MG63 (cell line): ENCODE data around the gene SNX21. TPM values are rescaled to one million over a fixed set of nuclear protein-coding genes. Genes with fewer than 3 reads are reported as not detected.

Experiments
- DNase-seq: peaks from one replicate; pipeline ENCODE4 v3.0.0-alpha.2; 2020
- H3K27me3 ChIP-seq: fragments of 250-450 bp; sonication (Bioruptor Pico); 2 replicates; pipeline ENCODE4 v1.5.1; 2020; ENCODE audit warnings: mild to moderate bottlenecking, moderate library complexity
- H3K36me3 ChIP-seq: fragments of 250-450 bp; sonication (Bioruptor Pico); 2 replicates; pipeline ENCODE4 v1.5.1; 2020; ENCODE audit warnings: mild to moderate bottlenecking, moderate library complexity
- H3K4me3 ChIP-seq: fragments of 250-450 bp; sonication (Bioruptor Pico); 2 replicates; pipeline ENCODE4 v1.5.1; 2020; ENCODE audit warnings: mild to moderate bottlenecking, moderate library complexity
- H3K9me3 ChIP-seq: fragments of 250-450 bp; sonication (Bioruptor Pico); 2 replicates; pipeline ENCODE4 v1.5.1; 2020; ENCODE audit warnings: mild to moderate bottlenecking, moderate library complexity
- total RNA-seq: library from RNA; depleted of rRNA; stranded (reverse); fragments of >200 nt; shearing (Covaris generic); gene quantifications from 2 replicates; pipeline ENCODE4 v1.2.3, GENCODE V29; 2014; ENCODE audit warnings: low replicate concordance; rRNA removed

SNX21 gene
- total RNA-seq, 1 experiment from 2014 or later, result 74.9 TPM

- peaks cover 30% of the 10 kb centered on the region for H3K36me3 ChIP-seq
- H3K4me3 ChIP-seq, result no peak overlapping the region
- no peaks in the 10 kb centered on the region for H3K27me3 ChIP-seq
- no peak for DNase-seq
- H3K9me3 ChIP-seq, result no peaks in the 10 kb centered on the region
Observed at GRCh38 chr20:45886590-45887345, 53.2 kb downstream of the SNX21 start.

- no peak for DNase-seq
- H3K9me3 ChIP-seq, result no peaks in the 10 kb centered on the region
- peaks cover 30% of the 10 kb centered on the region for H3K36me3 ChIP-seq
- no peaks in the 10 kb centered on the region for H3K27me3 ChIP-seq
- H3K4me3 ChIP-seq, result no peak within 1 kb of the TSS
Observed at GRCh38 chr20:45887346-45887715, 53.7 kb downstream of the SNX21 start, which contains the start of gene SPATA25. Gene SPATA25 (minus strand): TSS chr20:45887622. CDS start chr20:45887590, 32 bp downstream.

DNA sequence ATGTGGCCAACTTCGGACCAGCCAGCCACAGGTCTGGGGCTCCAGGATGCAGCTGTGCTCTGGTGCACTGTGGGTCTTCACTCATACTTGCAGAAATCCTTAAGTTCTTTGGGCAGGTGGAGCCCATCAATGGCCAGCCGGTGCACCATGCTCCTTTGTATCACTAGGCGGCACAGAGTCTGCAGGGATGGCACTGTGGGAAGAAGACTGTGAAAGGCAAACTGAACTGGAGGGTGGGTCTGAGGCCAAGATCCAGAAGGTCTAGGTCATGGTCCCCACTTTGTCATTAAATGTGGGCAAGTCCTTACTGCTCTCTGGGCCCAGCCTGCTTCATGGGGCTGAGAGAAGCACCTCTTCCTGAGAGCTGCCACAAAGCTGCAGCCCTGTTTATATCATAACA is 55.1 kb downstream of the SNX21 start:
- H3K9me3 ChIP-seq, result no peaks in the 10 kb centered on the region
- no peak overlapping the region for H3K4me3 ChIP-seq
- peaks cover 25% of the 10 kb centered on the region for H3K36me3 ChIP-seq
- H3K27me3 ChIP-seq, result no peaks in the 10 kb centered on the region
- no peak for DNase-seq

GRCh38 chr20:45890077-45890984 is 56.7 kb downstream of the SNX21 start:
- no peaks in the 10 kb centered on the region for H3K27me3 ChIP-seq
- H3K9me3 ChIP-seq, result no peaks in the 10 kb centered on the region
- peak; percentile 50 for DNase-seq

GRCh38 chr20:45890985-45891983 is 57.7 kb downstream of the SNX21 start, which contains the start of the genes CTSA and NEURL2:
Gene CTSA (plus strand): TSS chr20:45891335. CDS start chr20:45891569, 234 bp downstream.
Gene NEURL2 (minus strand): TSS chr20:45891208. CDS start chr20:45890991, 217 bp downstream.
- H3K27me3 ChIP-seq, result no peaks in the 10 kb centered on the region
- H3K9me3 ChIP-seq, result no peaks in the 10 kb centered on the region
- peaks cover 17% of the 10 kb centered on the region for H3K36me3 ChIP-seq
- peak within 1 kb of the TSS; percentile 92 for H3K4me3 ChIP-seq
- peak; percentile 92 for DNase-seq

More at GRCh38 chr20:45890077-45890984, 56.7 kb downstream of the SNX21 start:
- H3K4me3 ChIP-seq, result peak overlapping the region; percentile 92
- H3K36me3 ChIP-seq, result peaks cover 19% of the 10 kb centered on the region

DNA sequence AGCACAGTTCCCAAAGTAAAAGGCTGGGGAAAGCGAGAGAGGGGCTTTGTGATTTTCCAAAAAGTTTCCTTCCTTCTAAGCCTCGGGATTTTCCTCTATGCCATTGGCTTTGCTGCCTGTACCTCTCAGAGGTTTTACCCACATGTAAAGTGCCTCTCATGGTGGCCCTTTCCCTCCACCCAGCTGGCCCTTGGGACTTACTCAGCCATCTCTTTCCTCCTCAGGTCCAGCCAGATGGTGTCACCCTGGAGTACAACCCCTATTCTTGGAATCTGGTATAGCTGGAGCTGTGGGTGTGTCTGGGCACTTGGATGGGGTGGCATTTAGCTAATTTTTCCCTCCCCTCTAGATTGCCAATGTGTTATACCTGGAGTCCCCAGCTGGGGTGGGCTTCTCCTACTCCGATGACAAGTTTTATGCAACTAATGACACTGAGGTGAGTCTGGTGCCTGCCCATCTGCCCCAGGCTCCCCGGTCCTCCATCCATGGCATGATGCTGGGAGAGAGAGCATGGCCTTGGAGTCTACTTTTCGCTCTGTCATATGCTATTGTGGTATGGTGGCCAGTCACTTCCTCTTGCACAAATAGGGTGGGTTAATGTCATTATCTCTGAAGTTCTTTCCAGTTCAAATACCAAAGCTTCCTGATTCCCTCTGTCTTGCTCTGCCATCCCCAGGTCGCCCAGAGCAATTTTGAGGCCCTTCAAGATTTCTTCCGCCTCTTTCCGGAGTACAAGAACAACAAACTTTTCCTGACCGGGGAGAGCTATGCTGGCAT is 58.6 kb downstream of the SNX21 start:
- Histone ChIP-seq H3K27me3 (no peaks in the 10 kb centered on the region), H3K36me3 (peaks cover 21% of the 10 kb centered on the region), H3K4me3 (peak overlapping the region; percentile 92), H3K9me3 (no peaks in the 10 kb centered on the region)
- DNase-seq, result peak; percentile 23

Other genes with a start within 250 kb of the SNX21 start
- not detected in 2 replicates for gene WFDC10A, start 204.1 kb upstream of the SNX21 start, total RNA-seq
- gene WFDC9, start 202.5 kb upstream of the SNX21 start, total RNA-seq, result not detected in 2 replicates
- not detected in 2 replicates for gene WFDC11, start 163.6 kb upstream of the SNX21 start, total RNA-seq
- gene WFDC13, start 131.8 kb upstream of the SNX21 start, total RNA-seq, result not detected in 2 replicates
- gene WFDC10B, start 128.8 kb upstream of the SNX21 start, total RNA-seq, result not detected in 2 replicates
- not detected in 2 replicates for gene SPINT4, start 111.5 kb upstream of the SNX21 start, total RNA-seq
- gene WFDC3, start 41.9 kb upstream of the SNX21 start, total RNA-seq, result 0.59 TPM in 1 of 2 replicates, not detected in the other
- gene DNTTIP1, start 41.8 kb upstream of the SNX21 start, total RNA-seq, result 50.3 and 70.0 TPM in 2 replicates
- gene UBE2C, start 21.2 kb upstream of the SNX21 start, total RNA-seq, result 69.5 and 72.7 TPM in 2 replicates
- not detected in 2 replicates for gene TNNC2, start 6.5 kb upstream of the SNX21 start, total RNA-seq
- 39.6 and 46.9 TPM in 2 replicates for gene ACOT8, start 23.6 kb downstream of the SNX21 start, total RNA-seq
- gene ZSWIM3, start 23.8 kb downstream of the SNX21 start, total RNA-seq, result 8.4 and 14.2 TPM in 2 replicates
- gene ZSWIM1, start 47.4 kb downstream of the SNX21 start, total RNA-seq, result 5.7 and 8.5 TPM in 2 replicates
- gene SPATA25, start 53.8 kb downstream of the SNX21 start, total RNA-seq, result not detected in 2 replicates
- gene NEURL2, start 57.4 kb downstream of the SNX21 start, total RNA-seq, result 0.39 TPM in 1 of 2 replicates, not detected in the other
- 17.8 and 27.9 TPM in 2 replicates for gene CTSA, start 57.5 kb downstream of the SNX21 start, total RNA-seq
- 46.8 and 70.1 TPM in 2 replicates for gene PLTP, start 78.4 kb downstream of the SNX21 start, total RNA-seq
- 10.5 and 12.1 TPM in 2 replicates for gene PCIF1, start 100.9 kb downstream of the SNX21 start, total RNA-seq
- gene ZNF335, start 138.4 kb downstream of the SNX21 start, total RNA-seq, result 8.7 and 9.5 TPM in 2 replicates
- 0.07 TPM in 1 of 2 replicates, not detected in the other for gene MMP9, start 175.1 kb downstream of the SNX21 start, total RNA-seq
- gene SLC12A5, start 195.4 kb downstream of the SNX21 start, total RNA-seq, result 0.15 and 0.72 TPM in 2 replicates